WI38 (cell line): ENCODE results near the gene IL6R.

Experiments used
- H3K4me3 ChIP-seq: 2 replicates; pipeline ENCODE4 v1.5.1; 2011; ENCODE audit warnings: low read depth, mild to moderate bottlenecking, control low read depth, low read length
- TF ChIP-seq, protein P1 (sequence below): IDR thresholded peaks from 2 replicates; pipeline ENCODE4 v1.5.1; 2012; ENCODE audit warnings: low read depth, mild to moderate bottlenecking, control low read depth, low read length

IL6R gene

GRCh38 chr1:154512760-154513159 is 107.6 kb downstream of the IL6R start:
- TF ChIP-seq, protein P1, sequence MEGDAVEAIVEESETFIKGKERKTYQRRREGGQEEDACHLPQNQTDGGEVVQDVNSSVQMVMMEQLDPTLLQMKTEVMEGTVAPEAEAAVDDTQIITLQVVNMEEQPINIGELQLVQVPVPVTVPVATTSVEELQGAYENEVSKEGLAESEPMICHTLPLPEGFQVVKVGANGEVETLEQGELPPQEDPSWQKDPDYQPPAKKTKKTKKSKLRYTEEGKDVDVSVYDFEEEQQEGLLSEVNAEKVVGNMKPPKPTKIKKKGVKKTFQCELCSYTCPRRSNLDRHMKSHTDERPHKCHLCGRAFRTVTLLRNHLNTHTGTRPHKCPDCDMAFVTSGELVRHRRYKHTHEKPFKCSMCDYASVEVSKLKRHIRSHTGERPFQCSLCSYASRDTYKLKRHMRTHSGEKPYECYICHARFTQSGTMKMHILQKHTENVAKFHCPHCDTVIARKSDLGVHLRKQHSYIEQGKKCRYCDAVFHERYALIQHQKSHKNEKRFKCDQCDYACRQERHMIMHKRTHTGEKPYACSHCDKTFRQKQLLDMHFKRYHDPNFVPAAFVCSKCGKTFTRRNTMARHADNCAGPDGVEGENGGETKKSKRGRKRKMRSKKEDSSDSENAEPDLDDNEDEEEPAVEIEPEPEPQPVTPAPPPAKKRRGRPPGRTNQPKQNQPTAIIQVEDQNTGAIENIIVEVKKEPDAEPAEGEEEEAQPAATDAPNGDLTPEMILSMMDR = no peak

DNA sequence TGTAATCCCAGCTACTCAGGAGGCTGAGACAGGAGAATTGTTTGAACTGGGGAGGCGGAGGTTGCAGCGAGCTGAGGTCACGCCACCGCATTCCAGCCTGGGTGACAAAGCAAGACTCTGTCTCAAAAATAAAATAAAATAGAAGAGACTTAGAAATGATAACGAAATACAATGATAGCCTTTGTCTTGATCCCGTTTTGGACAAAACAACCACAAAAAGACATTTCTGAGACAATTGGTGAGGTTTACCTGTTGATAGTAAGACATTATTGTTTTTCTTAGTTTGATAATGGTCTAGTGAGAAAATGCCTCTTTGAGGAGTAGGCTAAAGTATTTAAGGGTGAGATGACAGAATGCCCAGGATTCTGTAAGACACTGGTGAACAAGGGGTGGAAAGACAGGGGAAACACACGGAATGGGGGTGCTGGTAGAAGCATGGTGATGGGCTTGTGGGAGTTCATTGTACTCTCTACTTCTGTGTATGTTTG is 109.0 kb downstream of the IL6R start:
- H3K4me3 ChIP-seq = no peak overlapping the region
- TF ChIP-seq, protein P1 = no peak

More at GRCh38 chr1:154512760-154513159, 107.6 kb downstream of the IL6R start:
- no peak overlapping the region for H3K4me3 ChIP-seq

DNA sequence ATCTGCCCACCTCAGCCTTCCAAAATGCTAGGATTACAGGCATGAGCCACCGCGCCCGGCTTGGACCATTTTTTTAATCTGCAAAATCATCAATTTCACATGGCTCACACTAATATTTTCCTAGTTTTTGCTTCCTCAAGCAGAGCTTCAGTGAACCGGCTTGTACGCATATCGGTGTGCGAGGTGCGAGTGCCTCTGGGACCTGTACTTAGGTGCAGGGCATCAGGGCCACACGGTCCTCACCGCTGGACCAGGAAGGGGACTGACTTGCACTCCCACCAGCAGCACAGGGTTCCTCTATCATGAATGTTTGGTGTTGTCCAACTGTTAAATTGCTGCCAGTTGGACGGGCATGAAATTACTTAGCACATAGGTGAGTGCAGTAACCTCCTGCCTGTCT is 112.5 kb downstream of the IL6R start:
- TF ChIP-seq, protein P1 = no peak

More for the DNA sequence above, 112.5 kb downstream of the IL6R start:
- H3K4me3 ChIP-seq = no peak overlapping the region
